ENCODE results near the gene ZBTB24. TPM values are rescaled to one million over a fixed set of nuclear protein-coding genes. Genes with fewer than 3 reads are reported as not detected.
A peak's percentile ranks its signal among the peaks of the same experiment; 100 is the strongest.

Gene ZBTB24
- 5.1 TPM for total RNA-seq (ENCODE audit: unreplicated experiment)
- long read RNA-seq, partial matches to known transcripts, result 1 of 1 reads
- long read RNA-seq, other reads (novel, unspliced or antisense), result 0 of 1 reads

DNA sequence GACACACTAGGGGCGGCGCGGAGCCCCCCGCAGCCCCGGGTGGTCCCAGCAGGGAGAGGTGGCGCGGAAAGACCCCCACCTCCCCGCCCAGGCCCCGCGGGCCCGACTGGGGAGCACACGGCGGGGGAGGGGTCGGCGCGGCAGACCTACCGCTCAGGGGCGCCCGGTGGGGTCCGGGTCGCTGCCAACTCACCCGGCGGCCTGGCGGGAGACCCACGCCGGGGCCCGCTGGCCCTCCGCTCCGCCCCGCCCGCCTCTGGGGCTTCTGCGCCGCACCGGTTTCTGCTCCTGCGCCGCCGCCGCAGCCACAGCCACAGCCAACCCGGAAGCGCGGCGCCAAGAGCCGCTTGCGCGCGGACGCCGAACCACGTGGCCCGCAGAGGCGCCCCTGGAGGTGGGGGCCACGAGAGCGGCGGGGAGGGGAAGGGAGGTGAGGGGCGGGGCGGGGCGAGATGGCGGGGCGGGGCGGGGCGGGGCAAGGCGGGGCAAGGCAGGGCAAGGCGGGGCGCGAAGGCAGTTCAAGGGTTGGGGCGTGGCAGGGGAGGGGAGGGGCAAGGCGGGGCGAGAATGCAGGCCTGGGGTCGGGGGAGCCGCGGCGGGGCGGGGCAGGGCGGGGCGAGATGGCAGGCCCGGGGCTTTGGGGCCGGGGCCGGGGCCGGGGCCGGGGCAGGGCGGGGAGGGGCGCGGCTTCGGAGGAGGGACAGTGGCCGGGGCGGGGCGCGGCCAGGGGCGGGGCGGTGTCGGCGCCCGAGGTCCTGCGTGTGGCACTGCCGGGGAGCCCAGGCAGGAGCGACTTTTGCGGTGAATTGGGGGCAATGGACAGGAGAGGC lies at the start of gene ZBTB24:
TSS of gene ZBTB24 (minus strand) at position 315 of the 830 bp plus-strand sequence. CDS start 1,193 bp downstream, outside the sequence.
- peaks cover 7% of the 10 kb centered on the region for H3K27me3 Mint-ChIP-seq (ENCODE audit: unreplicated experiment)
- TF ChIP-seq, protein P1, sequence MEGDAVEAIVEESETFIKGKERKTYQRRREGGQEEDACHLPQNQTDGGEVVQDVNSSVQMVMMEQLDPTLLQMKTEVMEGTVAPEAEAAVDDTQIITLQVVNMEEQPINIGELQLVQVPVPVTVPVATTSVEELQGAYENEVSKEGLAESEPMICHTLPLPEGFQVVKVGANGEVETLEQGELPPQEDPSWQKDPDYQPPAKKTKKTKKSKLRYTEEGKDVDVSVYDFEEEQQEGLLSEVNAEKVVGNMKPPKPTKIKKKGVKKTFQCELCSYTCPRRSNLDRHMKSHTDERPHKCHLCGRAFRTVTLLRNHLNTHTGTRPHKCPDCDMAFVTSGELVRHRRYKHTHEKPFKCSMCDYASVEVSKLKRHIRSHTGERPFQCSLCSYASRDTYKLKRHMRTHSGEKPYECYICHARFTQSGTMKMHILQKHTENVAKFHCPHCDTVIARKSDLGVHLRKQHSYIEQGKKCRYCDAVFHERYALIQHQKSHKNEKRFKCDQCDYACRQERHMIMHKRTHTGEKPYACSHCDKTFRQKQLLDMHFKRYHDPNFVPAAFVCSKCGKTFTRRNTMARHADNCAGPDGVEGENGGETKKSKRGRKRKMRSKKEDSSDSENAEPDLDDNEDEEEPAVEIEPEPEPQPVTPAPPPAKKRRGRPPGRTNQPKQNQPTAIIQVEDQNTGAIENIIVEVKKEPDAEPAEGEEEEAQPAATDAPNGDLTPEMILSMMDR (IDR thresholded peaks at IDR 0.05; ENCODE audit: unreplicated experiment), result no peak

DNA sequence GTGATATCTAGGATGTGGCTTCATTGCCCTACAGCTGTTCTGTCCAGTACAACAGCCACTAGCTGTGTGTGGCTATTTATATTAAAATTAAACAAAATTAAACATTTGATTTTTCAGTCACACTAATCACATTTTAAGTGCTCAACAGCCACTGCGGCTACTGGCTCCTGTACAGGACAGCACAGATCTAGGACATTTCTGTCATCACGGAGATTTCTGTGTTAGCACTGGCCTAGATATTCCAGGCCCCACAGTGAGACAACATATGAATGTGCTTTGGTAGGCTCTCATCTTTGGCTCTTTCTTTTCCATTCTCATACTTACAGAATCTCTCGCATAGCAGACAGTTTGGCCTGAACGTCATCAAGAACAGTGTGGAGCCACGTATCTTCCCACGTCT lies 48.4 kb upstream of the ZBTB24 start:
- TF ChIP-seq, protein P1 (IDR thresholded peaks at IDR 0.05; ENCODE audit: unreplicated experiment), result no peak
- no peaks in the 10 kb centered on the region for H3K9me3 Mint-ChIP-seq (ENCODE audit: unreplicated experiment)
- no peaks in the 10 kb centered on the region for H3K4me1 Mint-ChIP-seq (ENCODE audit: unreplicated experiment)
- H3K36me3 Mint-ChIP-seq (ENCODE audit: low read depth, unreplicated experiment), result no peaks in the 10 kb centered on the region
- H3K4me3 Mint-ChIP-seq (ENCODE audit: unreplicated experiment), result no peak overlapping the region
- DNase-seq (ENCODE audit: low spot score), result no peak
- no peaks in the 10 kb centered on the region for H3K27me3 Mint-ChIP-seq (ENCODE audit: unreplicated experiment)
- no peak overlapping the region for H3K27ac Mint-ChIP-seq (ENCODE audit: unreplicated experiment)

More for the DNA sequence above, at the start of gene ZBTB24:
- H3K27ac Mint-ChIP-seq (ENCODE audit: unreplicated experiment), result peak within 1 kb of the TSS; percentile 48
- peaks cover 7% of the 10 kb centered on the region for H3K36me3 Mint-ChIP-seq (ENCODE audit: low read depth, unreplicated experiment)
- H3K4me3 Mint-ChIP-seq (ENCODE audit: unreplicated experiment), result peak within 1 kb of the TSS; percentile 95
- peak; percentile 86 for DNase-seq (ENCODE audit: low spot score)
- no peaks in the 10 kb centered on the region for H3K9me3 Mint-ChIP-seq (ENCODE audit: unreplicated experiment)
- peaks cover 9% of the 10 kb centered on the region for H3K4me1 Mint-ChIP-seq (ENCODE audit: unreplicated experiment)

DNA sequence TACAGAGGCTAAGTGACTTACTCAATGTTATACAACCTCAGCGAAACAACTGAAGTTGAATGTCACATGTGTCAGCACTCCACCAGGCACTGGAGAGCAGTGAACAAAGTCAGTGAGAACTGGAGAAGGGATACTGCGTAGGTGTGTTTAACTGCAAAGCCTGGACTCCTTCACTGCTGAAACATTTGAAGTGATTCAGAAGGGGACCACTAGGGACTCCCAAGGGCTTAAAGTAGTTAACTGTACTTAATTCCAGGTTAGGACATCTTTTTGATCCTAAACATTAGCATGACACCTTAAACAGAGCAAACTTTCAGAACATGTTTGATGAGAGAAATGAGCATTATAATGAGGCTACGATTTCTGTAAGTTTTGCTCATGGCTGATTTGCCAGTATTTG lies 45.0 kb upstream of the ZBTB24 start:
- H3K27ac Mint-ChIP-seq (ENCODE audit: unreplicated experiment), result no peak overlapping the region
- no peak for DNase-seq (ENCODE audit: low spot score)
- H3K27me3 Mint-ChIP-seq (ENCODE audit: unreplicated experiment), result no peaks in the 10 kb centered on the region
- TF ChIP-seq, protein P1 (IDR thresholded peaks at IDR 0.05; ENCODE audit: unreplicated experiment), result peak; percentile 41
- H3K4me3 Mint-ChIP-seq (ENCODE audit: unreplicated experiment), result no peak overlapping the region
- no peaks in the 10 kb centered on the region for H3K9me3 Mint-ChIP-seq (ENCODE audit: unreplicated experiment)
- H3K4me1 Mint-ChIP-seq (ENCODE audit: unreplicated experiment), result no peaks in the 10 kb centered on the region
- no peaks in the 10 kb centered on the region for H3K36me3 Mint-ChIP-seq (ENCODE audit: low read depth, unreplicated experiment)

DNA sequence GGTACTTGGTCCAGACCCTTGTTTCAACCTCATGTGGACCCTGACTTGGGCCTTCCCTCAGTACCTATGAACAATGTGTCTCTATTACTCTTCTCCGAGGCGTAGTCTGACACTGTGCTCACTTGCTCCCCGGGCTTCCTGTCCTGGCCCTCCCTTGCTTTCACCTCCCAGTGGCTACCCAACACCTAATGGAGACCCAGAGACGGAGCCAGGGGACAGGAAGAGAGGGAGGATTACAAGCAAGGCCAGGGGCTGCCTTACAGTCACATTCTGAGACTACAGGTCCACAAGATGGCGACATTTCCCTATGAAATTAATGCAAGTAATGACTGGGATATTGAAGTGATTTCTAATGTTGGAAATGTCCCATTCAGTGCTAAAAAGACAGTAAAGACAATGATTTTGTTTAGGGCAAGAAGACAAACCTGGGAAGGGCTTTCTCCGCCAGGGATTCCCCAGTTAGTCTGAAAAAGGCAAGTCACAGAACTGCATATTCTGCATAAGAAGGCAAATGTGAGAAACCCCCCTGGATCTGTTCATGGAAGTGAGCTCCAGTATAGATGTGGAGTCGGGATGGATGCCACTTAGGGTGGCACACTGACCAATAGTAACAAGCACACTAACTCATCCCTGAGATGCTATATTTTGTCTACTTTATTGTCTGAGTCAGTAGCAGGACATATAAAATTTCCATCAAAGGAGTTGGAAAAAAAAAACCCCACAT lies 44.0 kb upstream of the ZBTB24 start:
- TF ChIP-seq, protein P1 (IDR thresholded peaks at IDR 0.05; ENCODE audit: unreplicated experiment), result peak; percentile 47
- Mint-ChIP-seq H3K4me3 (ENCODE audit: unreplicated experiment) (no peak overlapping the region), H3K36me3 (ENCODE audit: low read depth, unreplicated experiment) (no peaks in the 10 kb centered on the region), H3K4me1 (ENCODE audit: unreplicated experiment) (no peaks in the 10 kb centered on the region), H3K27ac (ENCODE audit: unreplicated experiment) (no peak overlapping the region), H3K27me3 (ENCODE audit: unreplicated experiment) (no peaks in the 10 kb centered on the region), H3K9me3 (ENCODE audit: unreplicated experiment) (no peaks in the 10 kb centered on the region)
- peak; percentile 66 for DNase-seq (ENCODE audit: low spot score)

Measured in endothelial cell (in vitro differentiated cells).